HepG2 (cell line): ENCODE results near the gene DCT. TPM values are rescaled to one million over a fixed set of nuclear protein-coding genes. Genes with fewer than 3 reads are reported as not detected.
A peak's percentile ranks its signal among the peaks of the same experiment; 100 is the strongest.

ENCODE experiments used
- ATAC-seq: fragments of 200-7000 bp; cut with Tn5 transposase; 3 replicates; pipeline ENCODE4 v1.9.1; 2020; ENCODE audit warnings: mild to moderate bottlenecking, moderate library complexity
- BruUV-seq: library from RNA; stranded (reverse); fragments of 400-500 nt; replicated peaks from 2 replicates; lab custom pipeline; 2021; lab: Mats Ljungman, UMichigan
- CTCF ChIA-PET: fragments of 300-600 bp; formaldehyde crosslinking; extraction: SDS; loops from one replicate; lab custom pipeline; 2021; ENCODE audit warnings: low total read pairs, inconsistent platforms, low intra/inter-chr PET ratio; lab: Yijun Ruan, JAX
- POLR2A ChIA-PET: fragments of 350-600 bp; sonication (Branson Sonifier 250); formaldehyde crosslinking; loops from one replicate; lab custom pipeline; 2020; ENCODE audit warnings: antibody characterized with exemption, inconsistent platforms; lab: Yijun Ruan, JAX
- DNase-seq: peaks from one replicate; pipeline ENCODE4 v3.0.0-alpha.2; 2015; ENCODE audit warnings: low spot score
- FAIRE-seq: peaks from 3 replicates; lab custom pipeline; 2011; peaks lifted over from hg19 to GRCh38; lab: Jason Lieb, UNC
- H2AFZ ChIP-seq: one replicate; pipeline ENCODE4 v1.6.1; 2011; ENCODE audit warnings: low read length, inconsistent platforms
- H3K27ac ChIP-seq: fragments of 300-600 bp; 3 replicates; pipeline ENCODE4 v1.8.0; 2011; ENCODE audit warnings: mixed run types, mild to moderate bottlenecking, mixed read lengths, low read length, inconsistent platforms; ENCODE audit not compliant: insufficient read depth; ENCODE audit errors: extremely low read length
- H3K27me3 ChIP-seq, 2 experiments: fragments of 200-600 bp in 1 of 2; 2 replicates in 1 of 2; 3 replicates in 1 of 2; pipeline versions ENCODE4 v1.6.0 to v1.8.0; 2011; ENCODE audit warnings: low read length in 2 of 2, mild to moderate bottlenecking in 2 of 2, moderate library complexity in 2 of 2, inconsistent platforms in 1 of 2; ENCODE audit not compliant: insufficient read depth in 2 of 2, control insufficient read depth in 1 of 2
- H3K36me3 ChIP-seq, 2 experiments: fragments of 200-600 bp in 1 of 2; replicated peaks in 1 of 2; 2 replicates in 1 of 2; 3 replicates in 1 of 2; pipeline versions ENCODE4 v1.5.1 to v1.8.0; 2011; ENCODE audit warnings: low read length in 2 of 2, inconsistent platforms in 1 of 2; ENCODE audit not compliant: insufficient read depth in 2 of 2, control insufficient read depth in 1 of 2
- H3K4me1 ChIP-seq: 2 replicates; pipeline ENCODE4 v1.5.1; 2012; ENCODE audit warnings: low read length, inconsistent platforms; ENCODE audit not compliant: insufficient read depth
- H3K4me2 ChIP-seq: 2 replicates; pipeline ENCODE4 v1.6.0; 2011; ENCODE audit warnings: low read depth, low read length, inconsistent platforms
- H3K4me3 ChIP-seq, 3 experiments: fragments of 200-600 bp in 1 of 3; sonication (generic), shearing (Covaris generic) in 1 of 3; replicated peaks in 1 of 3; 2 replicates each; pipeline ENCODE4 v1.5.1; 2011 to 2016; ENCODE audit warnings: low read length in 3 of 3, inconsistent platforms in 2 of 3, low read depth in 2 of 3, mild to moderate bottlenecking in 2 of 3, control low read depth in 1 of 3, mixed read lengths in 1 of 3; ENCODE audit not compliant: insufficient read depth in 1 of 3
- H3K79me2 ChIP-seq: one replicate; pipeline ENCODE4 v1.6.1; 2011; ENCODE audit warnings: low read length, inconsistent platforms; ENCODE audit not compliant: insufficient read depth
- H3K9ac ChIP-seq: 2 replicates; pipeline ENCODE4 v1.6.0; 2011; ENCODE audit warnings: mild to moderate bottlenecking, low read depth, low read length, inconsistent platforms; ENCODE audit not compliant: insufficient read depth
- H3K9me3 ChIP-seq: 2 replicates; pipeline ENCODE4 v1.5.1; 2012; ENCODE audit warnings: mild to moderate bottlenecking, low read length
- H4K20me1 ChIP-seq: 2 replicates; pipeline ENCODE4 v1.6.0; 2011; ENCODE audit warnings: inconsistent platforms, mild to moderate bottlenecking, low read length, moderate library complexity; ENCODE audit not compliant: insufficient read depth
- TCF7L2 ChIP-seq: IDR thresholded peaks from 2 replicates; pipeline ENCODE4 v1.6.1; 2011; ENCODE audit warnings: mild to moderate bottlenecking, low read depth, low read length, moderate library complexity
- ZNF12 ChIP-seq: sonication (generic); formaldehyde crosslinking; IDR thresholded peaks from 2 replicates; pipeline ENCODE4 v1.5.0; 2020; ENCODE audit warnings: missing genetic modification reagents
- ZNF318 ChIP-seq: sonication (generic); formaldehyde crosslinking; IDR thresholded peaks from 2 replicates; pipeline ENCODE4 v1.4.0; 2020; ENCODE audit warnings: mild to moderate bottlenecking, missing genetic modification reagents
- WGBS: methylation state at CpG from one replicate; pipeline ENCODE4 v1.1.6; 2017; ENCODE audit warnings: low lambda C conversion rate; 5-methylcytosine and 5-hydroxymethylcytosine counted together
- in situ Hi-C: cut with HindIII; loops from 2 replicates; pipeline ENCODE4 v1.10.0; 2017; ENCODE audit warnings: low pct_unique_long_range_greater_than_20kb; ENCODE audit not compliant: extremely low pct_ligation_motif_present
- intact Hi-C: fragments of 100-400 bp; cut with micrococcal nuclease; formaldehyde crosslinking; loops from one replicate; pipeline ENCODE4 v1.10.0; 2022; ENCODE audit not compliant: unreplicated experiment
- polyA plus RNA-seq, 8 experiments: library from polyadenylated mRNA; depleted of rRNA in 3 of 8; stranded (reverse) in 7 of 8; unstranded in 1 of 8; fragments of >200 nt; fragmentation: Illumina TruSeq in 4 of 8; extraction: Trizol in 4 of 8; gene quantifications; 2 replicates each; pipeline versions ENCODE4 v1.2.1 to v1.2.3, GENCODE V29; 2011 to 2016; ENCODE audit warnings: low read depth in 4 of 8, missing spikeins in 1 of 8, mixed read lengths in 1 of 8; ENCODE audit not compliant: insufficient read depth in 1 of 8
- total RNA-seq, 5 experiments: library from RNA; depleted of rRNA; stranded (reverse); fragments of >200 nt; fragmentation: Illumina TruSeq; extraction: Trizol; gene quantifications; 2 replicates each; pipeline ENCODE4 v1.2.3, GENCODE V29; 2016; ENCODE audit warnings: low read depth in 1 of 5

The DCT gene
- total and polyA plus RNA-seq, 2 of the 13 experiments (the other 11 are each of a cell fraction or from before 2014, with no cell fraction given): not detected

- TF ChIP-seq ZNF318 (CRISPR knock-in tag): no peak
Measured at GRCh38 chr13:94419925-94420305, 59.6 kb downstream of the DCT start (continued).

DNA sequence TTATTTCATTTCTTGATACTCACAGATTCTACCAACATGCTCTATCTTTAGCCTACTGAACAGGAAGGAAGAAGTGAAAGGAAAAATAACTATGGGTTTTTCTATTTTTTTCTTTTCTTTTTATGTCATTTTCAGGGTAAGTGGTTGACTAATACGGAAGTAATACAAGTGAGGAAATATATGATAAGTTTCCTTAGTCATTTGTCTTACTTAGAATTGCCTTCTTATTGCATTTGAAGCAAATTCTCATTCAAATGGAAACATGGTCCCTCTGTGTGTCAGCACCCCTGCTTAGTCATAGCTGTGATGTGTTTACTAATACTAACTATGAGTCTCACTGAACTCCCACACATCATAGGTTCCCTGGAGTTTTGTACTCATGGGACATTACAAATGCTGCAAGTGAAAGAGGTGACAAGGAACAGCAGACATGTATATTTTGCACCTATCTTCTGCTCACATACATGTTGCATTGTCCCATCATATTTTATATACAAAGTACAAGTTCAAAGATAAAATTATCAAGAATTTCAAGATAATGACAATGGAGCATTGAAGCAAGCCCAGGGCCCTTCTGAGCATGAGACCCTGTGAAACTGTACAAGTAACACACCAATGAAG, 60.1 kb downstream of the DCT start:
- Histone ChIP-seq H3K27ac (no peak overlapping the region), H3K4me1 (peaks cover 8% of the 10 kb centered on the region), H3K9me3 (peaks cover 4% of the 10 kb centered on the region; the same call in 1 of the 2 replicates), H3K4me2 (no peak overlapping the region), H3K36me3 (no peaks in the 10 kb centered on the region), H2AFZ (no peak overlapping the region), H3K4me3 (no peak overlapping the region), H3K9ac (no peak overlapping the region), H3K79me2 (no peaks in the 10 kb centered on the region), H3K27me3 (no peaks in the 10 kb centered on the region), H4K20me1 (no peaks in the 10 kb centered on the region)
- ChIA-PET POLR2A (no interaction called here), CTCF (no interaction called here)
- TF ChIP-seq TCF7L2: no peak
- peak; percentile 81 for TF ChIP-seq ZNF12 (CRISPR knock-in tag)
- BruUV-seq: no TSS peak
- DNase-seq (no peak), ATAC-seq (no peak), FAIRE-seq (no peak)
- in situ Hi-C loops (no loop called here), intact Hi-C loops (loop anchor here (5.0 kb wide), 1 partner anchor 1172 kb away; no protein-coding TSS in a partner anchor)
- 2% methylated on average over 1 of the region's 1 CpG for WGBS
